SHP77 treated with DMSO at 0.1 percent for 48 hours (cell line): ENCODE data around the gene CIP2A.

Source experiments
- DNase-seq: peaks from one replicate; lab custom pipeline; 2025; lab: John Stamatoyannopoulos, UW

CIP2A gene

GRCh38 chr3:108510496-108510895 is 78.7 kb downstream of the CIP2A start, which contains the start of gene MYH15:
TSS of gene MYH15 (minus strand) at chr3:108510596. CDS start at chr3:108510530, 66 bp downstream.
- DNase-seq: no peak

GRCh38 chr3:108509871-108510270 is 79.4 kb downstream of the CIP2A start:
- no peak for DNase-seq

- no peak for DNase-seq
Measured at GRCh38 chr3:108509263-108509662, 80.0 kb downstream of the CIP2A start.

GRCh38 chr3:108507902-108508301 is 81.3 kb downstream of the CIP2A start:
- DNase-seq: no peak

- DNase-seq: no peak
Measured at GRCh38 chr3:108505811-108506210, 83.4 kb downstream of the CIP2A start.

GRCh38 chr3:108503722-108504121 is 85.5 kb downstream of the CIP2A start:
- no peak for DNase-seq

- no peak for DNase-seq
Measured at GRCh38 chr3:108501535-108501934, 87.7 kb downstream of the CIP2A start.

GRCh38 chr3:108500728-108501127 is 88.5 kb downstream of the CIP2A start:
- no peak for DNase-seq
